Liver (tissue), 3 donors: ENCODE measurements around the gene MEST.

ENCODE experiments used
- CTCF ChIP-seq: fragments of 150-350 bp; IDR thresholded peaks from 2 replicates; pipeline ENCODE4 v1.5.1; 2017; ENCODE audit warnings: improper control_type of control experiment, low read depth, low read length; ENCODE audit not compliant: missing input control
- EGR1 ChIP-seq, 2 donors: IDR thresholded peaks; 2 replicates each; pipeline ENCODE4 v1.6.1; 2016 to 2018; ENCODE audit warnings: antibody characterized with exemption in 2 of 2, low read depth in 2 of 2
- FOXA2 ChIP-seq: IDR thresholded peaks from 2 replicates; pipeline ENCODE4 v1.6.1; 2016; ENCODE audit warnings: antibody characterized with exemption
- GABPA ChIP-seq, 2 donors: IDR thresholded peaks in 1 of 2; conservative IDR thresholded peaks in 1 of 2; 2 replicates each; pipeline ENCODE4 v1.6.1; 2016; ENCODE audit warnings: antibody characterized with exemption in 2 of 2, mild to moderate bottlenecking in 1 of 2, moderate library complexity in 1 of 2
- MAX ChIP-seq: IDR thresholded peaks from 2 replicates; pipeline ENCODE4 v1.6.1; 2016; ENCODE audit warnings: antibody characterized with exemption
- NR2F2 ChIP-seq: IDR thresholded peaks from 2 replicates; pipeline ENCODE4 v1.6.1; 2016; ENCODE audit warnings: antibody characterized with exemption
- RAD21 ChIP-seq, 2 donors: IDR thresholded peaks; 2 replicates each; pipeline ENCODE4 v1.6.1; 2016; ENCODE audit warnings: antibody characterized with exemption in 2 of 2, mild to moderate bottlenecking in 2 of 2
- SP1 ChIP-seq: IDR thresholded peaks from 2 replicates; pipeline ENCODE4 v1.6.1; 2018; ENCODE audit warnings: antibody characterized with exemption, mild to moderate bottlenecking
- TAF1 ChIP-seq: conservative IDR thresholded peaks from 2 replicates; pipeline ENCODE4 v1.6.1; 2016; ENCODE audit warnings: antibody characterized with exemption, mild to moderate bottlenecking
- donor health status: healthy.
- donor health status: healthy.

- no peak for TF ChIP-seq CTCF
- TF ChIP-seq NR2F2, result no peak
- no peak for TF ChIP-seq RAD21 (IDR thresholded peaks at IDR 0.05)
- no peak for TF ChIP-seq TAF1
- TF ChIP-seq MAX, result no peak
- no peak for TF ChIP-seq FOXA2
- no peak for TF ChIP-seq GABPA (IDR thresholded peaks at IDR 0.05 in 1 of 2, conservative IDR thresholded peaks at IDR 0.05 in 1 of 2)
- no peak for TF ChIP-seq SP1
- no peak for TF ChIP-seq EGR1 (IDR thresholded peaks at IDR 0.05; ENCODE audit: low read depth in 2 of 2)
These were observed 2.5 kb upstream of the MEST start for GRCh38 chr7:130489140-130489983.
